ENCODE results near the gene TMEM88.
"Not testable (repeated sequence)": the region's sequence is repeated elsewhere in the genome, so short reads cannot be mapped to it uniquely, and the experiment has no call there.

Gene TMEM88

GRCh38 chr17:7856811-7857712 lies 2.2 kb downstream of the TMEM88 start, which contains the start of gene NAA38:
TSS of gene NAA38 (minus strand) at chr17:7857559. CDS start at chr17:7857463, 96 bp downstream.
- peak; percentile 98 for FAIRE-seq

- FAIRE-seq = no peak
Observed at GRCh38 chr17:7857713-7858521, 3.1 kb downstream of the TMEM88 start, which contains the start of gene CYB5D1. TSS of gene CYB5D1 (plus strand) at chr17:7858003. CDS start at chr17:7858135, 132 bp downstream.

DNA sequence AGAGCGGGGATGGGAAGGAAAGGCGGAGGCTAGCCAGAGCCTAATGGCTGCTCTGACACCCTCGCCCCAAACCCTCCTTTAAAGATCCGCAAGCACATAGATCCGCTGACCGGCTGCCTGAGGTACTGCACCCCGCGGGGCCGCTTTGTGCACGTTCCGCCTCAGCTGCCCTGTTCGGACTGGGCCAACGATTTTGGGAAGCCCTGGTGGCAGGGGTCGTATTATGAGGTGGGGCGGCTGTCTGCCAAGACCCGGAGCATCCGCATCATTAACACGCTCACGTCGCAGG lies 3.6 kb downstream of the TMEM88 start:
- no peak for FAIRE-seq

DNA sequence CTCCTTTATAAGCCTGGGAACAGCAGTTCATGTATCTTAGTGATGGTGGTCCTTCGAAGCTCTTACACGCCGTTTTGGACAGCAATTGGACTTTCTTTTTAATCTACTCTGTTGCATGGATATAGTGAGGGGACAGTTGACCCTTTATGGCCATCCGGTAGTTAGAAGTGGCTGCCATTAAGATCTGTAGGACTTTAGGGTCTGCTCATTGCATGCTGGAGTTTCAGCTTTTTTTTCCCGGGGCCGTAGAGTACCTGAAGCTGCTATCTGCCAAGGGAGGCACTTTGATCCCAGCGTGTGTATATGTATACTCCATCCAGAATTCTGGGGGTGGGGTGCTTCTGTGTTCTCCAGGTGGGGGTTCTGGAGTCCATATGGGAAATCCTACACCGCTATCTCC lies 4.2 kb downstream of the TMEM88 start:
- no peak for FAIRE-seq

- FAIRE-seq = peak; percentile 84
Observed at GRCh38 chr17:7862692-7863437, 8.0 kb downstream of the TMEM88 start.

DNA sequence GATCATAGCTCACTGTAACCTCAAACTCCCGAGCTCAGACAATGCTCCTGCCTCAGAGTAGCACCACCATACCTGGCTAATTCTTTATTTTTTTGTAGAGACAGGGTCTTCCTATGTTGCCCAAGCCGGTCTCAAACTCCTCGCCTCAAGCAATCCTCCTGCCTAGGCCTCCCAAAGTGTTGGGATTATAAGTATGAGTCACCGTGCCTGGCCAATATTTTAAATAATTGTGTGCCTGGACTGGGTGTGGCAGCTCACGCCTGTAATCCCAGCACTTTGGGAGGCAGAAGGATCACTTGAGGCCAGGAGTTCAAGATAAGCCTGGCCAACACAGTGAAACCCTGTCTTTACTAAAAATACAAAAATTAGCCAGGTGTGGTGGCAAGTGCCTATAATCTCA lies 9.5 kb downstream of the TMEM88 start:
- not testable (repeated sequence) for FAIRE-seq

GRCh38 chr17:7864995-7865650 lies 10.3 kb downstream of the TMEM88 start:
- FAIRE-seq = no peak

GRCh38 chr17:7867881-7868329 lies 13.0 kb downstream of the TMEM88 start:
- no peak for FAIRE-seq

DNA sequence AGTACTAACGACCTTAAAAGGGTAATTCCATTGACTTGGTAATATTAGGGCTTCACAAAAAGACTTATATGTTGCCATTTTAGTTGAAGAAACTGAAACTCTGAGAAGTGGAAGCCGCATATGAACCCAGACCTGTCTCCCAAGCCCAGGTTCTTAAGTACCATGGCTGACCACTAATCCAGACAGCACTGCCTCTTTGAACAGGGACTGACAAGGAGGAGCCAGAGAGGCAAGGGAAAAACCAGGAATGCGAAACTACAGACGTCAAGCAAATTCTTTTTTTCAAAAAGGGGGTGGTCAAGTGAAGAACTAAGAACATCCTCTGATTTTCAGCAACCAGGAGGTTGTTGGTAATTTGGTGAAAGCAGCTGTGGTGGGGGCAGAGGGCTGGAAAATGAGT lies 18.2 kb downstream of the TMEM88 start:
- no peak for FAIRE-seq

GRCh38 chr17:7875804-7876370 lies 21.0 kb downstream of the TMEM88 start:
- FAIRE-seq = no peak

DNA sequence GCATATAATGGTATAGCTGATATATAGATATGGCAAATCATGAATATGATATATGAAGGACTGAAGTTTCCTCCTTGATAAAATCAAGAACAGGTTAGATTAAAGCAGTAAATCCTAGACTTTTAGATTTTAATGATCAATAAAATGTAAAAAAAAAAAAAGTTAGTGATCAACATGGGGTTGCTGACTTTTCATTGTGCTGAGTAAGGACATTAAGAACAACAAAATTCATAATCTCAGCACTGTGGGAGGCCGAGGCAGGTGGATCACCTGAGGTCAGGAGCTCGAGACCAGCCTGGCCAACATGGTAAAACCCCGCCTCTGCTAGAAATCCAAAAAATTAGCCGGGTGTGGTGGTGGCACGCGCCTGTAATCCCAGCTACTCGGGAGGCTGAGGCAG lies 23.4 kb downstream of the TMEM88 start:
- FAIRE-seq = no peak

DNA sequence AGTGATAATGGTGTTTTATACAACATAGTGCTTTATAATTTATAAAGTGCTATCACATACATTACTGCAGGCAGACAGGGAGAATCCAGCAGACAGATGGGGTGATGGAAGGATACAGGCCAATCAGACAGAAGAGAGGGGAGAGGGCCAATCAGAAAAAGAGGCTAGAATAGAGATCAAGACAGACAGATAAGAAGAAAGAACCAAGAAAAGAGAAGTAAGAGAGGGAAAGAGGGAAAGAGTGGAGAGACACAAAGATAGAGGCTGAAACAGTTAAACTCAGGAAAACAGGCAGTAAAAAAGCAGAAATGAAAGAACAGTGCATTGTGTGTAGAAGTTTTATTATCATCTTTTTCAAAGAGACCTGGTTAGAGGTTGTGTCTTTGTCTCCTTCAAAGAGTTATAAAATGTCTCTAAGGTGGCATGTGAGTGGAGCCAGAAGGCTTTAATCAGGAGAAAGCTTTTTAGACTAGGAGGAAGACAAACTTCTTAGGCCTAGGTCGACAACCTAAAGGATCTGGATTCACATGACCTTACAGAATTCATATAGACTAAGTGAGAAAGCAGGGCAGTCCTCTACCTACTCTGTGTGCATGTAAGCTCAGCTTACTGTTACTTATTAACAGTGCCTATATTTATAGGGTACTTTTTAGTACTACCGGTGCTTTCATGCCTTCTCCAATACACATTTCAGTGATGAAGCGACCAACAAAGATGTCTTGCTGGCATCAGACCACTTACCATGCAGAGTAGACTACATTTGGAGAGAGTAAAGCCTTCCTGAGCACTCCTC lies 25.4 kb downstream of the TMEM88 start:
- FAIRE-seq = no peak

GRCh38 chr17:7881276-7882054 lies 26.6 kb downstream of the TMEM88 start:
- FAIRE-seq = no peak

DNA sequence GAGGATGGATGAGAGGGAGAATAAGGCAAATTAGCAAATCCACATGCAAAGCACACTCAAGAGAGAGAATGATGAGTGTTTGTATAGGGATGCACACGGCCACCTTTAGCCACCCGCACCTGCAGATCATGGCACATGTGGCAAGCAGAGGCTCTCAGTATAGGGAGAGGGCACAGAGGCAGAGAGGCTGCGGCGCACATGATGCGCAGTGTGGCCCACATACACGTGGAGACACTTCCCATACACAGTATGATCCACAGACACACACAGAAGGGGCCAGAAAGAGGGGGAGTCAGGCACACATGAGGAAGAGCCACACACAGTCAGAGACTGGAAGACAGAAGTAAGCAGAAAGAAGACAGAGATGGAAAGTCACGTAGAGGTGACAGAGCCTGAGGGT lies 27.2 kb downstream of the TMEM88 start:
- FAIRE-seq = no peak

DNA sequence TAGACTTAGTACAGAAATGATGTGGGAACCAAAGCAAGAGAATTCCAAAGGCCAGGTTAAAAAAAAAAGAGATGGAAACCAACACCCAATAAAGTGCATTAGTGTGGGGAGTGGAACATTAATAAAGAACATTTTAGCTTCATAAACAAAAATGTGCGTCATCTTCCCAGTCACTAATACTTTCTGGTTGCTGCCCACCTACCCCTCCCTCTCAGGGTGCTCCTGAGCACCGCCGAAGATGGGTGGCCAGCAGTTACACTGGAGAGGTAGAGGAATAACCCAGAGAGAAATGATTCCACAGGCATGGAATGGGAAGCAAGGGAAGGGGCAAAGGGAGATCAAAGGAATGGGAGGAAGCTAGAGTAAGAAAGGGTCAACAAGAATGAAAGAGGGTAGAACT lies 27.8 kb downstream of the TMEM88 start:
- no peak for FAIRE-seq

DNA sequence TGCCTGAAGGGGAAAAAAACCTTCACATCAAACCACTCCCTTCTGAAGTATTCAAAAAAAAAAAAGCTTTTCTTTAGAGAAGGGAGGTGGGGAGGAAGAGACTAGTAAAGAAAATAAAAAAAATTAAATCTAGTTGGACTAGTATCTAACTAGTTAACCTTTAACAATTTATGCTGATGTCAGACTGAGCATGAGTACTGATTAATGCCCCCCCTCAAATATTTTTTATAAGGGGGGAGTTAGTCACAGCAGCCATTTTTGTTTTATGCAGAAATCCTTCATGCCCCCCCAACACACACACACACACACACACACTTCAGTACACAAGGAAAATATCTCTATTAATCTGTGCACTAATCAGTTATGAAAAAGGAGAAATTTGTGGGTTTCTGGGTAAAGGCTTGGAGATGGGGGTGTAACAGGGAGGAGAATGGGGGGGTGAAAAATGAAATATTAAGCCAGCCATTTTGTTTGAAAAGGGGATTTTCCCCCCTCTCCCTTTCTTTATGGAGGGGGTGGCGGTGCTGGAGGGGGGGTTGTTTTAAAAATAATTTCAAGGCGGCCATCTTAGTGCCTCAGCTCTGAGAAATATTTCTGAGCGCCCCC lies 29.0 kb downstream of the TMEM88 start:
- FAIRE-seq = peak; percentile 60

- FAIRE-seq = no peak
Observed at GRCh38 chr17:7884581-7885366, 29.9 kb downstream of the TMEM88 start.

GRCh38 chr17:7885367-7886226 lies 30.7 kb downstream of the TMEM88 start:
- FAIRE-seq = no peak

Measured in G401.6 (cell line).